ENCODE data around the gene WNK2.
A peak's percentile ranks its signal among the peaks of the same experiment; 100 is the strongest.

Gene WNK2

GRCh38 chr9:93186215-93186945 lies 2.4 kb downstream of the WNK2 start:
- DNase-seq: no peak

GRCh38 chr9:93187047-93187446 lies 3.1 kb downstream of the WNK2 start:
- no peak for DNase-seq

- DNase-seq: no peak
Measured at GRCh38 chr9:93187574-93187973, 3.6 kb downstream of the WNK2 start.

GRCh38 chr9:93188426-93189368 lies 4.8 kb downstream of the WNK2 start:
- no peak for DNase-seq

GRCh38 chr9:93189369-93190132 lies 5.6 kb downstream of the WNK2 start:
- no peak for DNase-seq

GRCh38 chr9:93190133-93190525 lies 6.2 kb downstream of the WNK2 start:
- DNase-seq: no peak

- DNase-seq: no peak
Measured at GRCh38 chr9:93190656-93191353, 6.9 kb downstream of the WNK2 start.

GRCh38 chr9:93191354-93191660 lies 7.4 kb downstream of the WNK2 start:
- no peak for DNase-seq

GRCh38 chr9:93192721-93193387 lies 8.9 kb downstream of the WNK2 start:
- no peak for DNase-seq

- no peak for DNase-seq
Measured at GRCh38 chr9:93193388-93194220, 9.7 kb downstream of the WNK2 start.

GRCh38 chr9:93194221-93194625 lies 10.3 kb downstream of the WNK2 start:
- DNase-seq: no peak

GRCh38 chr9:93194641-93195040 lies 10.7 kb downstream of the WNK2 start:
- DNase-seq: no peak

- no peak for DNase-seq
Measured at GRCh38 chr9:93196096-93197055, 12.4 kb downstream of the WNK2 start.

- no peak for DNase-seq
Measured at GRCh38 chr9:93197670-93198069, 13.7 kb downstream of the WNK2 start.

- DNase-seq: no peak
Measured at GRCh38 chr9:93198117-93198837, 14.3 kb downstream of the WNK2 start.

GRCh38 chr9:93198838-93199625 lies 15.1 kb downstream of the WNK2 start:
- DNase-seq: no peak

- peak; percentile 3 for DNase-seq
Measured at GRCh38 chr9:93200449-93200742, 16.5 kb downstream of the WNK2 start.

GRCh38 chr9:93200989-93201334 lies 17.0 kb downstream of the WNK2 start:
- DNase-seq: no peak
